ENCODE measurements around the gene SDK2. TPM values are rescaled to one million over a fixed set of nuclear protein-coding genes. Genes with fewer than 3 reads are reported as not detected.
A peak's percentile ranks its signal among the peaks of the same experiment; 100 is the strongest.

Gene SDK2
- total RNA-seq, 1 donor = under 0.01 TPM

DNA sequence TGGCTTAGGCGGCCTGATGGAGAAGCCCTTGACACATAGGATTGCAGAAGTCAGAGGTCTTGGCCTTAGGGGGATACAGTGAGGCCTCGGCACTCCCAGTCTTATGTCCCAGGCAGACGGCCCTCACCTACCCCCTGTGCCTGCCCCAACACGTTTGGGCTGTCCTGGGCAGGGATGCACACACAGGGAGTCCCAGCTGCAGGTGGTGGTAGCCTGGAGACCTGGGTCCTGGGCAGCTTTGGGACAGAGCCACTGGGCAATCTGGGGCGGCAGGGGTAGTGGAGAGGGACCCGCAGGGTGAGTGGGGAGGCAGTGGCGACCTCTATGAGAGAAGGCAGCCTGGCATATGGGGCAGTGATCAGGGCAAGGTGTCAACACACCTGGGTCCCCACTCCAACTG lies 48.3 kb downstream of the SDK2 start:
- DNase-seq (ENCODE audit: low read depth) = no peak
- no peak overlapping the region for H3K4me3 ChIP-seq (ENCODE audit: low read depth, low read length)
- TF ChIP-seq, protein P1, sequence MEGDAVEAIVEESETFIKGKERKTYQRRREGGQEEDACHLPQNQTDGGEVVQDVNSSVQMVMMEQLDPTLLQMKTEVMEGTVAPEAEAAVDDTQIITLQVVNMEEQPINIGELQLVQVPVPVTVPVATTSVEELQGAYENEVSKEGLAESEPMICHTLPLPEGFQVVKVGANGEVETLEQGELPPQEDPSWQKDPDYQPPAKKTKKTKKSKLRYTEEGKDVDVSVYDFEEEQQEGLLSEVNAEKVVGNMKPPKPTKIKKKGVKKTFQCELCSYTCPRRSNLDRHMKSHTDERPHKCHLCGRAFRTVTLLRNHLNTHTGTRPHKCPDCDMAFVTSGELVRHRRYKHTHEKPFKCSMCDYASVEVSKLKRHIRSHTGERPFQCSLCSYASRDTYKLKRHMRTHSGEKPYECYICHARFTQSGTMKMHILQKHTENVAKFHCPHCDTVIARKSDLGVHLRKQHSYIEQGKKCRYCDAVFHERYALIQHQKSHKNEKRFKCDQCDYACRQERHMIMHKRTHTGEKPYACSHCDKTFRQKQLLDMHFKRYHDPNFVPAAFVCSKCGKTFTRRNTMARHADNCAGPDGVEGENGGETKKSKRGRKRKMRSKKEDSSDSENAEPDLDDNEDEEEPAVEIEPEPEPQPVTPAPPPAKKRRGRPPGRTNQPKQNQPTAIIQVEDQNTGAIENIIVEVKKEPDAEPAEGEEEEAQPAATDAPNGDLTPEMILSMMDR (IDR thresholded peaks at IDR 0.05; ENCODE audit: insufficient read depth, low read depth, low read length) = no peak

DNA sequence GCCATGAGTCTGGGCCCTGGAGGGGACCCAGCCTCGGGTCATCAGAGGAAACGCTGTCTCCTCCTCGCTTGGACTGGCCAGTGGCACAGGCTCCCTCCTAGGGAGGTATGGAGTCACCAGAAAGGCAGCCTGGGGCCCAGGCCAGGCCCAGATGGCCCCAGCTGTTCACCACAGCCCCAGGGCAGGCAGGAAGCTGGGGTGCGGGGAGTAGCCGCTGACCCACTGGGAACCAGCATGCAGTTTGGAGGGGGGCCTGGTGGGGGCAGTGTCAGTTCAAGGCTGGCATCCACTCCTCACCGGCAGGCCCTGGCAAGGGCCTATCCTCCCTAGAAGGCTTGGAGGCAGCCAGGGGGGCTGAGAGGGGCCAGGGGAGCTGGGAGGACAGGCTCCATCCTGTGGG lies 48.8 kb downstream of the SDK2 start:
- TF ChIP-seq, protein P1 (IDR thresholded peaks at IDR 0.05; ENCODE audit: insufficient read depth, low read depth, low read length) = peak; percentile 28
- no peak overlapping the region for H3K4me3 ChIP-seq (ENCODE audit: low read depth, low read length)
- peak; percentile 7 for DNase-seq (ENCODE audit: low read depth)

- TF ChIP-seq, protein P1 (IDR thresholded peaks at IDR 0.05; ENCODE audit: insufficient read depth, low read depth, low read length) = no peak
- no peak for DNase-seq (ENCODE audit: low read depth)
- H3K4me3 ChIP-seq (ENCODE audit: low read depth, low read length) = no peak overlapping the region
Observed at GRCh38 chr17:73595068-73595467, 49.2 kb downstream of the SDK2 start.

DNA sequence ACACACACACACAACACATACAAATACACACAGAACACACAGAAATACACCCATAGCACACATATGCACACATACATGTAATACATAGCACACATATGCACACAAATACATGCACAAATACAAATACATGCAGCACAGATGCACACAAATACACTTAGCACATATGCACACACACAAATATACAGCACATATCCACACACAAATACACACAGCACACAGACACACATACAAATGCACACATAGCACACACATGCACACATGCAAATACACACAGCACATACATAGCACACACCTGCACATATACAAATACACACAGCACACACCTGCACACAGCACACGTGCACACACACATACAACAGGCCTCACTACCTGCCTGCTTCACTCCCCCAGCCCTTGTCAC lies 49.6 kb downstream of the SDK2 start:
- TF ChIP-seq, protein P1 (IDR thresholded peaks at IDR 0.05; ENCODE audit: insufficient read depth, low read depth, low read length) = no peak
- no peak overlapping the region for H3K4me3 ChIP-seq (ENCODE audit: low read depth, low read length)
- DNase-seq (ENCODE audit: low read depth) = no peak

DNA sequence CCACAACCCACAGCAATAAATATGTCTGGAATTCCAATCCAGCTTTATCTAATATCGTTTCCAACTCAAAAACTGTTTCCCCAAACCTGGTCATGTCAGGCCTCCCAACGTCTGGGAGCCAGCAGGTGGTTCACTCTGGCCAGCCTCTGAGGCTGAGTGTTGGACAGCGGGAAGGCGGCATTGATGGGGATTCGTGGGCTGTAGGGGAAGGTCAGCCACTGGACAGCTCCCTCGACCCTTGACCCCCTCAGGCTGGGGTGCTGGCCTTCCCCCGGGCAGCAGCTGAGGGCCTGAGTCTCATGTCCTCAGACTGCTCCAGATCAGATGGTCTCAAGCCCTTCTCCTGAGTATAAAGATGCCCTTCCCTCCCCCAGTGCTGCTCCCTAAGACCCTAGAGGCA lies 50.2 kb downstream of the SDK2 start:
- TF ChIP-seq, protein P1 (IDR thresholded peaks at IDR 0.05; ENCODE audit: insufficient read depth, low read depth, low read length) = no peak
- no peak for DNase-seq (ENCODE audit: low read depth)
- H3K4me3 ChIP-seq (ENCODE audit: low read depth, low read length) = no peak overlapping the region

GRCh38 chr17:73593249-73593965 lies 50.8 kb downstream of the SDK2 start:
- TF ChIP-seq, protein P1 (IDR thresholded peaks at IDR 0.05; ENCODE audit: insufficient read depth, low read depth, low read length) = no peak

GRCh38 chr17:73592501-73592961 lies 51.7 kb downstream of the SDK2 start:
- TF ChIP-seq, protein P1 (IDR thresholded peaks at IDR 0.05; ENCODE audit: insufficient read depth, low read depth, low read length) = no peak
- no peak for DNase-seq (ENCODE audit: low read depth)
- H3K4me3 ChIP-seq (ENCODE audit: low read depth, low read length) = no peak overlapping the region

More at GRCh38 chr17:73593249-73593965, 50.8 kb downstream of the SDK2 start:
- H3K4me3 ChIP-seq (ENCODE audit: low read depth, low read length) = no peak overlapping the region
- no peak for DNase-seq (ENCODE audit: low read depth)
